Activated naive CD4-positive, alpha-beta T cell treated with anti-CD3 and anti-CD28 coated beads, Interleukin-2, amount 50 U/mL, for 24 hours (primary cell): ENCODE data around the gene DBNDD2.

Experiments used
- H3K27ac Mint-ChIP-seq: one replicate; pipeline ENCODE4 v1.8.0; 2021; ENCODE audit warnings: mild to moderate bottlenecking, mixed read lengths
- H3K27me3 Mint-ChIP-seq: one replicate; pipeline ENCODE4 v1.8.0; 2021; ENCODE audit warnings: mixed read lengths
- H3K36me3 Mint-ChIP-seq: one replicate; pipeline ENCODE4 v1.8.0; 2021; ENCODE audit warnings: mixed read lengths
- H3K4me1 Mint-ChIP-seq: one replicate; pipeline ENCODE4 v1.8.0; 2021; ENCODE audit warnings: mixed read lengths
- H3K4me3 Mint-ChIP-seq: one replicate; pipeline ENCODE4 v1.8.0; 2021; ENCODE audit warnings: mild to moderate bottlenecking, mixed read lengths
- H3K9me3 Mint-ChIP-seq: one replicate; pipeline ENCODE4 v1.8.0; 2021; ENCODE audit warnings: mixed read lengths

DBNDD2 gene

GRCh38 chr20:45448270-45448669 lies 40.2 kb downstream of the DBNDD2 start:
- peaks cover 28% of the 10 kb centered on the region for H3K4me1 Mint-ChIP-seq
- no peaks in the 10 kb centered on the region for H3K36me3 Mint-ChIP-seq
- H3K9me3 Mint-ChIP-seq: no peaks in the 10 kb centered on the region
- no peak overlapping the region for H3K4me3 Mint-ChIP-seq
- no peak overlapping the region for H3K27ac Mint-ChIP-seq
- peaks cover 2% of the 10 kb centered on the region for H3K27me3 Mint-ChIP-seq

GRCh38 chr20:45449528-45449927 lies 41.4 kb downstream of the DBNDD2 start:
- H3K9me3 Mint-ChIP-seq: no peaks in the 10 kb centered on the region
- peaks cover 2% of the 10 kb centered on the region for H3K27me3 Mint-ChIP-seq
- no peak overlapping the region for H3K27ac Mint-ChIP-seq
- no peak overlapping the region for H3K4me3 Mint-ChIP-seq
- peaks cover 17% of the 10 kb centered on the region for H3K4me1 Mint-ChIP-seq
- no peaks in the 10 kb centered on the region for H3K36me3 Mint-ChIP-seq

GRCh38 chr20:45450097-45450818 lies 42.2 kb downstream of the DBNDD2 start:
- H3K27me3 Mint-ChIP-seq: peaks cover 2% of the 10 kb centered on the region
- no peaks in the 10 kb centered on the region for H3K9me3 Mint-ChIP-seq
- H3K4me1 Mint-ChIP-seq: peaks cover 9% of the 10 kb centered on the region
- H3K4me3 Mint-ChIP-seq: no peak overlapping the region
- H3K27ac Mint-ChIP-seq: no peak overlapping the region
- no peaks in the 10 kb centered on the region for H3K36me3 Mint-ChIP-seq

GRCh38 chr20:45452238-45452637 lies 44.1 kb downstream of the DBNDD2 start:
- H3K27me3 Mint-ChIP-seq: no peaks in the 10 kb centered on the region
- H3K4me1 Mint-ChIP-seq: no peaks in the 10 kb centered on the region

GRCh38 chr20:45452772-45453691 lies 44.9 kb downstream of the DBNDD2 start:
- H3K4me3 Mint-ChIP-seq: no peak overlapping the region
- peaks cover 3% of the 10 kb centered on the region for H3K36me3 Mint-ChIP-seq
- H3K27ac Mint-ChIP-seq: no peak overlapping the region
- no peaks in the 10 kb centered on the region for H3K4me1 Mint-ChIP-seq
- no peaks in the 10 kb centered on the region for H3K27me3 Mint-ChIP-seq
- H3K9me3 Mint-ChIP-seq: no peaks in the 10 kb centered on the region

More at GRCh38 chr20:45452238-45452637, 44.1 kb downstream of the DBNDD2 start:
- no peak overlapping the region for H3K4me3 Mint-ChIP-seq
- H3K27ac Mint-ChIP-seq: no peak overlapping the region
- no peaks in the 10 kb centered on the region for H3K9me3 Mint-ChIP-seq
- no peaks in the 10 kb centered on the region for H3K36me3 Mint-ChIP-seq

GRCh38 chr20:45456632-45457031 lies 48.5 kb downstream of the DBNDD2 start:
- no peak overlapping the region for H3K27ac Mint-ChIP-seq
- no peak overlapping the region for H3K4me3 Mint-ChIP-seq
- H3K27me3 Mint-ChIP-seq: no peaks in the 10 kb centered on the region
- H3K36me3 Mint-ChIP-seq: peaks cover 3% of the 10 kb centered on the region
- no peaks in the 10 kb centered on the region for H3K9me3 Mint-ChIP-seq
- H3K4me1 Mint-ChIP-seq: no peaks in the 10 kb centered on the region

GRCh38 chr20:45459606-45460005 lies 51.5 kb downstream of the DBNDD2 start:
- H3K9me3 Mint-ChIP-seq: no peaks in the 10 kb centered on the region
- H3K4me3 Mint-ChIP-seq: no peak overlapping the region
- H3K36me3 Mint-ChIP-seq: peaks cover 3% of the 10 kb centered on the region

More at GRCh38 chr20:45459606-45460005, 51.5 kb downstream of the DBNDD2 start:
- Mint-ChIP-seq H3K4me1 (no peaks in the 10 kb centered on the region), H3K27ac (no peak overlapping the region), H3K27me3 (no peaks in the 10 kb centered on the region)
